ENCODE measurements around the gene KDM4B. TPM values are rescaled to one million over a fixed set of nuclear protein-coding genes. Genes with fewer than 3 reads are reported as not detected.

Gene KDM4B
- total and polyA plus RNA-seq, 2 of the 8 experiments (the other 6 are each of a cell fraction or from before 2014, with no cell fraction given): 12.0 to 31.9 TPM

DNA sequence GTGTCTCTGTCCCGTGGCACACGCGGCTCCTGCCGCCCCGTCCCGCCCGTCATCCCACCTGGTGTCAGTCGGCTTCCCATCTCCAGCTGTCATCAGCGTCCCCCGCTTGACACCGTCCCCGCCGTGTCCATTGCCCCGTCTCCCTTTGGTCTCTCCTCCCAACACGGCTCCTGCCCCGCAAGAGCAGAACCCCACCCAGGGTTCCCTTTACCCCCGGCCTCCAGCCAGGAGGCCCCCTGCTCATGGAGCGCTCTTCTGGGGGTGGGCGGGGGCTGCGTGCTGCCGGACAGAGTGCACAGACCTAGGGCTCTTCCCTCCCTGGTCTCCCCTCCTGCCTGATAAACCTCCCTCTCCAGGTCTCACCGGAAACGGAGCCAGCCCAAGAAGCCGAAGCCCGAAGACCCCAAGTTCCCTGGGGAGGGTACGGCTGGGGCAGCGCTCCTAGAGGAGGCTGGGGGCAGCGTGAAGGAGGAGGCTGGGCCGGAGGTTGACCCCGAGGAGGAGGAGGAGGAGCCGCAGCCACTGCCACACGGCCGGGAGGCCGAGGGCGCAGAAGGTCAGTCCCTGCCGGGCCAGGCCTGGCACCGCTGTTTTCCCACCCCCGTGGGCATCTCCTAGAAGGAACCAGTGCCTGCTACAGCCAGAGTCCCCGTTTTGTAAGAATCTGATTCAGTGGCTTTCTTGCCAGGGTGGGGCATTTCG is 150.5 kb downstream of the KDM4B start (continued):
- TF ChIP-seq, protein P1, sequence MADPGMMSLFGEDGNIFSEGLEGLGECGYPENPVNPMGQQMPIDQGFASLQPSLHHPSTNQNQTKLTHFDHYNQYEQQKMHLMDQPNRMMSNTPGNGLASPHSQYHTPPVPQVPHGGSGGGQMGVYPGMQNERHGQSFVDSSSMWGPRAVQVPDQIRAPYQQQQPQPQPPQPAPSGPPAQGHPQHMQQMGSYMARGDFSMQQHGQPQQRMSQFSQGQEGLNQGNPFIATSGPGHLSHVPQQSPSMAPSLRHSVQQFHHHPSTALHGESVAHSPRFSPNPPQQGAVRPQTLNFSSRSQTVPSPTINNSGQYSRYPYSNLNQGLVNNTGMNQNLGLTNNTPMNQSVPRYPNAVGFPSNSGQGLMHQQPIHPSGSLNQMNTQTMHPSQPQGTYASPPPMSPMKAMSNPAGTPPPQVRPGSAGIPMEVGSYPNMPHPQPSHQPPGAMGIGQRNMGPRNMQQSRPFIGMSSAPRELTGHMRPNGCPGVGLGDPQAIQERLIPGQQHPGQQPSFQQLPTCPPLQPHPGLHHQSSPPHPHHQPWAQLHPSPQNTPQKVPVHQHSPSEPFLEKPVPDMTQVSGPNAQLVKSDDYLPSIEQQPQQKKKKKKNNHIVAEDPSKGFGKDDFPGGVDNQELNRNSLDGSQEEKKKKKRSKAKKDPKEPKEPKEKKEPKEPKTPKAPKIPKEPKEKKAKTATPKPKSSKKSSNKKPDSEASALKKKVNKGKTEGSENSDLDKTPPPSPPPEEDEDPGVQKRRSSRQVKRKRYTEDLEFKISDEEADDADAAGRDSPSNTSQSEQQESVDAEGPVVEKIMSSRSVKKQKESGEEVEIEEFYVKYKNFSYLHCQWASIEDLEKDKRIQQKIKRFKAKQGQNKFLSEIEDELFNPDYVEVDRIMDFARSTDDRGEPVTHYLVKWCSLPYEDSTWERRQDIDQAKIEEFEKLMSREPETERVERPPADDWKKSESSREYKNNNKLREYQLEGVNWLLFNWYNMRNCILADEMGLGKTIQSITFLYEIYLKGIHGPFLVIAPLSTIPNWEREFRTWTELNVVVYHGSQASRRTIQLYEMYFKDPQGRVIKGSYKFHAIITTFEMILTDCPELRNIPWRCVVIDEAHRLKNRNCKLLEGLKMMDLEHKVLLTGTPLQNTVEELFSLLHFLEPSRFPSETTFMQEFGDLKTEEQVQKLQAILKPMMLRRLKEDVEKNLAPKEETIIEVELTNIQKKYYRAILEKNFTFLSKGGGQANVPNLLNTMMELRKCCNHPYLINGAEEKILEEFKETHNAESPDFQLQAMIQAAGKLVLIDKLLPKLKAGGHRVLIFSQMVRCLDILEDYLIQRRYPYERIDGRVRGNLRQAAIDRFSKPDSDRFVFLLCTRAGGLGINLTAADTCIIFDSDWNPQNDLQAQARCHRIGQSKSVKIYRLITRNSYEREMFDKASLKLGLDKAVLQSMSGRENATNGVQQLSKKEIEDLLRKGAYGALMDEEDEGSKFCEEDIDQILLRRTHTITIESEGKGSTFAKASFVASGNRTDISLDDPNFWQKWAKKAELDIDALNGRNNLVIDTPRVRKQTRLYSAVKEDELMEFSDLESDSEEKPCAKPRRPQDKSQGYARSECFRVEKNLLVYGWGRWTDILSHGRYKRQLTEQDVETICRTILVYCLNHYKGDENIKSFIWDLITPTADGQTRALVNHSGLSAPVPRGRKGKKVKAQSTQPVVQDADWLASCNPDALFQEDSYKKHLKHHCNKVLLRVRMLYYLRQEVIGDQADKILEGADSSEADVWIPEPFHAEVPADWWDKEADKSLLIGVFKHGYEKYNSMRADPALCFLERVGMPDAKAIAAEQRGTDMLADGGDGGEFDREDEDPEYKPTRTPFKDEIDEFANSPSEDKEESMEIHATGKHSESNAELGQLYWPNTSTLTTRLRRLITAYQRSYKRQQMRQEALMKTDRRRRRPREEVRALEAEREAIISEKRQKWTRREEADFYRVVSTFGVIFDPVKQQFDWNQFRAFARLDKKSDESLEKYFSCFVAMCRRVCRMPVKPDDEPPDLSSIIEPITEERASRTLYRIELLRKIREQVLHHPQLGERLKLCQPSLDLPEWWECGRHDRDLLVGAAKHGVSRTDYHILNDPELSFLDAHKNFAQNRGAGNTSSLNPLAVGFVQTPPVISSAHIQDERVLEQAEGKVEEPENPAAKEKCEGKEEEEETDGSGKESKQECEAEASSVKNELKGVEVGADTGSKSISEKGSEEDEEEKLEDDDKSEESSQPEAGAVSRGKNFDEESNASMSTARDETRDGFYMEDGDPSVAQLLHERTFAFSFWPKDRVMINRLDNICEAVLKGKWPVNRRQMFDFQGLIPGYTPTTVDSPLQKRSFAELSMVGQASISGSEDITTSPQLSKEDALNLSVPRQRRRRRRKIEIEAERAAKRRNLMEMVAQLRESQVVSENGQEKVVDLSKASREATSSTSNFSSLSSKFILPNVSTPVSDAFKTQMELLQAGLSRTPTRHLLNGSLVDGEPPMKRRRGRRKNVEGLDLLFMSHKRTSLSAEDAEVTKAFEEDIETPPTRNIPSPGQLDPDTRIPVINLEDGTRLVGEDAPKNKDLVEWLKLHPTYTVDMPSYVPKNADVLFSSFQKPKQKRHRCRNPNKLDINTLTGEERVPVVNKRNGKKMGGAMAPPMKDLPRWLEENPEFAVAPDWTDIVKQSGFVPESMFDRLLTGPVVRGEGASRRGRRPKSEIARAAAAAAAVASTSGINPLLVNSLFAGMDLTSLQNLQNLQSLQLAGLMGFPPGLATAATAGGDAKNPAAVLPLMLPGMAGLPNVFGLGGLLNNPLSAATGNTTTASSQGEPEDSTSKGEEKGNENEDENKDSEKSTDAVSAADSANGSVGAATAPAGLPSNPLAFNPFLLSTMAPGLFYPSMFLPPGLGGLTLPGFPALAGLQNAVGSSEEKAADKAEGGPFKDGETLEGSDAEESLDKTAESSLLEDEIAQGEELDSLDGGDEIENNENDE (IDR thresholded peaks at IDR 0.05; ENCODE audit: insufficient replicate concordance, low read length): no peak
- TF ChIP-seq USF2 (IDR thresholded peaks at IDR 0.05; ENCODE audit: low read length): no peak
- TF ChIP-seq EP300 (IDR thresholded peaks at IDR 0.05; ENCODE audit: borderline replicate concordance in 1 of 2, low read depth in 2 of 2, low read length in 2 of 2): no peak
- no peak for TF ChIP-seq SP2 (IDR thresholded peaks at IDR 0.05; ENCODE audit: low read length)
- TF ChIP-seq E2F6 (IDR thresholded peaks at IDR 0.05): no peak
- no peak for TF ChIP-seq CBX8 (IDR thresholded peaks at IDR 0.05; ENCODE audit: borderline replicate concordance, low read depth, low read length)
- TF ChIP-seq TCF12 (IDR thresholded peaks at IDR 0.05; ENCODE audit: low read depth, low read length): no peak
- TF ChIP-seq JUND (IDR thresholded peaks at IDR 0.05; ENCODE audit: low read length): no peak
- TF ChIP-seq CREB1 (IDR thresholded peaks at IDR 0.05): no peak
